Keratinocyte (primary cell): ENCODE results near the gene STK24. TPM values are rescaled to one million over a fixed set of nuclear protein-coding genes. Genes with fewer than 3 reads are reported as not detected.

ENCODE experiments used
- DNase-seq: peaks from one replicate; pipeline ENCODE4 v3.0.0-alpha.2; 2011; ENCODE audit warnings: low read depth, missing footprints, low spot score
- FAIRE-seq: peaks from 2 replicates; lab custom pipeline; 2011; peaks lifted over from hg19 to GRCh38; lab: Jason Lieb, UNC
- H2AFZ ChIP-seq: 2 replicates; pipeline ENCODE4 v1.6.0; 2012; ENCODE audit warnings: low read length, control low read depth, inconsistent platforms; ENCODE audit not compliant: control insufficient read depth
- H3K27ac ChIP-seq: 2 replicates; pipeline ENCODE4 v1.5.1; 2011; ENCODE audit warnings: low read length; ENCODE audit not compliant: control insufficient read depth, insufficient read depth
- H3K27me3 ChIP-seq: 3 replicates; pipeline ENCODE4 v1.6.0; 2011; ENCODE audit warnings: low read length; ENCODE audit not compliant: control insufficient read depth, insufficient read depth; ENCODE audit errors: extremely low read depth
- H3K36me3 ChIP-seq, 2 experiments: 2 replicates in 1 of 2; 3 replicates in 1 of 2; pipeline ENCODE4 v1.5.1; 2011; ENCODE audit warnings: low read length in 2 of 2, mild to moderate bottlenecking in 1 of 2; ENCODE audit not compliant: control insufficient read depth in 2 of 2, insufficient read depth in 2 of 2; ENCODE audit errors: extremely low read depth in 1 of 2
- H3K4me1 ChIP-seq: 3 replicates; pipeline ENCODE4 v1.5.1; 2011; ENCODE audit warnings: low read length; ENCODE audit not compliant: control insufficient read depth, insufficient read depth; ENCODE audit errors: extremely low read depth
- H3K4me2 ChIP-seq: 3 replicates; pipeline ENCODE4 v1.6.0; 2011; ENCODE audit warnings: low read depth, low read length; ENCODE audit not compliant: control insufficient read depth, insufficient read depth; ENCODE audit errors: extremely low read depth
- H3K4me3 ChIP-seq, 3 experiments: fragments of 200-600 bp in 1 of 3; sonication (generic) in 1 of 3; 2 replicates in 2 of 3; 3 replicates in 1 of 3; pipeline ENCODE4 v1.5.1; 2011 to 2016; ENCODE audit warnings: low read length in 3 of 3, mild to moderate bottlenecking in 3 of 3, control low read depth in 2 of 3, inconsistent platforms in 1 of 3, low read depth in 1 of 3, mixed read lengths in 1 of 3, mixed run types in 1 of 3, moderate library complexity in 1 of 3; ENCODE audit not compliant: control insufficient read depth in 2 of 3, insufficient read depth in 2 of 3; ENCODE audit errors: extremely low read depth in 1 of 3
- H3K79me2 ChIP-seq: 2 replicates; pipeline ENCODE4 v1.6.0; 2012; ENCODE audit warnings: low read length; ENCODE audit not compliant: control insufficient read depth, insufficient read depth
- H3K9ac ChIP-seq: 3 replicates; pipeline ENCODE4 v1.6.0; 2011; ENCODE audit warnings: low read length; ENCODE audit not compliant: control insufficient read depth, insufficient read depth; ENCODE audit errors: extremely low read depth
- H3K9me1 ChIP-seq: 3 replicates; pipeline ENCODE4 v1.6.0; 2011; ENCODE audit warnings: low read length; ENCODE audit not compliant: control insufficient read depth, insufficient read depth; ENCODE audit errors: extremely low read depth
- H3K9me3 ChIP-seq: 2 replicates; pipeline ENCODE4 v1.5.1; 2012; ENCODE audit warnings: low read depth, low read length; ENCODE audit not compliant: control insufficient read depth
- H4K20me1 ChIP-seq: 3 replicates; pipeline ENCODE4 v1.6.0; 2011; ENCODE audit warnings: low read length; ENCODE audit not compliant: control insufficient read depth, insufficient read depth; ENCODE audit errors: extremely low read depth
- EZH2 ChIP-seq: IDR thresholded peaks from one replicate; pipeline ENCODE4 v1.6.1; 2012; ENCODE audit warnings: inconsistent platforms, mild to moderate bottlenecking, low read length, moderate library complexity
- dilution Hi-C: fragments of 300-500 bp; cut with MboI; formaldehyde crosslinking; loops from one replicate; pipeline ENCODE4 v1.7.0; 2020; ENCODE audit warnings: low sequenced_read_pairs; ENCODE audit not compliant: extremely low pct_ligation_motif_present
- polyA plus RNA-seq, 5 experiments: library from polyadenylated mRNA; depleted of rRNA in 3 of 5; stranded (reverse) in 3 of 5; stranded (forward) in 1 of 5; unstranded in 1 of 5; fragments of >200 nt; gene quantifications; 1 replicate in 1 of 5; 2 replicates in 3 of 5; 3 replicates in 1 of 5; pipeline versions ENCODE4 v1.2.1 to v1.2.3, GENCODE V29; 2011 to 2012; ENCODE audit warnings: missing spikeins in 2 of 5, low read depth in 1 of 5, low replicate concordance in 1 of 5
- TF ChIP-seq, protein P1 (sequence below), 3 experiments: IDR thresholded peaks in 1 of 3; conservative IDR thresholded peaks in 1 of 3; optimal IDR thresholded peaks in 1 of 3; 2 replicates in 2 of 3; 3 replicates in 1 of 3; pipeline versions ENCODE3 to v1.5.1; 2011; ENCODE audit warnings: low read length in 3 of 3, mild to moderate bottlenecking in 3 of 3, moderate library complexity in 2 of 3, control low read depth in 1 of 3, inconsistent platforms in 1 of 3; ENCODE audit not compliant: insufficient read depth in 2 of 3; ENCODE audit errors: extremely low read depth in 1 of 3

Gene STK24
- polyA plus RNA-seq, 1 donor (not counting 4 experiments of a cell fraction or from before 2014, with no cell fraction given): 81.6 TPM

DNA sequence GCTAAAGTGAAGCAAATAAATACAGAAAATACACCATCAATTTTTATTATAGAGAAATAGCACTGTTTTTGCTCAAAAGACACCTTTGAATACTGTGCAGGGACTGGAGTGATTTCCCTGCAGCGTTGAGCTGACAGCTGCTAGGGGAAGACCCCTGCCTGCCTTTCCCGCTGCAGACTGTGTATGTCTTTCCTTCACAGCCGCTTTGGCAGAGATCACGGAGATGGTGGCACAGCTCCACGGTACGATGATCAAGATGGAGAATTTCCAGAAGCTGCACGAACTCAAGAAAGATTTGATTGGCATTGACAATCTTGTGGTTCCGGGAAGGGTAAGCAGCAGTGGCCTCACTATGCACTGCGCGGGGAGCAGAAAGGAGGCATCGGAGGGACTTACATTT, 141.5 kb downstream of the STK24 start:
- Histone ChIP-seq H3K4me1 (no peaks in the 10 kb centered on the region), H3K79me2 (no peaks in the 10 kb centered on the region), H3K9ac (no peak overlapping the region), H3K27ac (no peak overlapping the region), H3K27me3 (no peaks in the 10 kb centered on the region), H3K36me3 (no peaks in the 10 kb centered on the region), H2AFZ (no peak overlapping the region), H3K4me2 (no peak overlapping the region), H4K20me1 (no peaks in the 10 kb centered on the region), H3K4me3 (no peak overlapping the region), H3K9me1 (no peaks in the 10 kb centered on the region), H3K9me3 (no peaks in the 10 kb centered on the region)
- DNase-seq (no peak), FAIRE-seq (no peak)
- dilution Hi-C loops: no loop called here
- TF ChIP-seq, protein P1, sequence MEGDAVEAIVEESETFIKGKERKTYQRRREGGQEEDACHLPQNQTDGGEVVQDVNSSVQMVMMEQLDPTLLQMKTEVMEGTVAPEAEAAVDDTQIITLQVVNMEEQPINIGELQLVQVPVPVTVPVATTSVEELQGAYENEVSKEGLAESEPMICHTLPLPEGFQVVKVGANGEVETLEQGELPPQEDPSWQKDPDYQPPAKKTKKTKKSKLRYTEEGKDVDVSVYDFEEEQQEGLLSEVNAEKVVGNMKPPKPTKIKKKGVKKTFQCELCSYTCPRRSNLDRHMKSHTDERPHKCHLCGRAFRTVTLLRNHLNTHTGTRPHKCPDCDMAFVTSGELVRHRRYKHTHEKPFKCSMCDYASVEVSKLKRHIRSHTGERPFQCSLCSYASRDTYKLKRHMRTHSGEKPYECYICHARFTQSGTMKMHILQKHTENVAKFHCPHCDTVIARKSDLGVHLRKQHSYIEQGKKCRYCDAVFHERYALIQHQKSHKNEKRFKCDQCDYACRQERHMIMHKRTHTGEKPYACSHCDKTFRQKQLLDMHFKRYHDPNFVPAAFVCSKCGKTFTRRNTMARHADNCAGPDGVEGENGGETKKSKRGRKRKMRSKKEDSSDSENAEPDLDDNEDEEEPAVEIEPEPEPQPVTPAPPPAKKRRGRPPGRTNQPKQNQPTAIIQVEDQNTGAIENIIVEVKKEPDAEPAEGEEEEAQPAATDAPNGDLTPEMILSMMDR (optimal IDR thresholded peaks at IDR 0.05 in 1 of 3, IDR thresholded peaks at IDR 0.05 in 1 of 3, conservative IDR thresholded peaks at IDR 0.05 in 1 of 3; ENCODE audit: extremely low read depth in 1 of 3, insufficient read depth in 2 of 3, low read length in 3 of 3): no peak
- TF ChIP-seq EZH2: no peak

DNA sequence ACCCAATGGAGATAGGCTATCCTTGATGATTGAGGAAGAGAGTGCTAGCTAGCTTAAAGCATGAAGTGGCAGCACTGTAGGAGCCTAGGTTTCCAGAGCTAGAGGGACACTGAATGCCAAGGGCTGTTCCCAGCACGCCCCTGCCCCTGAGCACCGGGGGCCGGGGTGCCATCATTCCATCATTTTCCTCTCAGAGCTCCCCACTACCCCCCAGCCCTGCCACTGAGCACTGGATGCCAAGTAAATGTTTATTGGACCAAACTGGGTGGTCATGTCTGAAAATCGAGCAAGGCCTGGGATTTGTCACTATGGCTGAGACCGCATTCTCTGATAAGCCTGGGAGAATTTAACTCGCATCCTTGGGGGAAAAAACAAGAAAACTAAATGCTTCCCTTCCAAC, 142.8 kb downstream of the STK24 start:
- Histone ChIP-seq H3K4me1 (no peaks in the 10 kb centered on the region), H3K9ac (no peak overlapping the region), H3K4me3 (no peak overlapping the region), H3K9me1 (no peaks in the 10 kb centered on the region), H2AFZ (no peak overlapping the region), H3K27me3 (no peaks in the 10 kb centered on the region), H3K9me3 (no peaks in the 10 kb centered on the region), H4K20me1 (no peaks in the 10 kb centered on the region), H3K79me2 (no peaks in the 10 kb centered on the region), H3K36me3 (no peaks in the 10 kb centered on the region), H3K27ac (no peak overlapping the region), H3K4me2 (no peak overlapping the region)
- dilution Hi-C loops: no loop called here
- TF ChIP-seq, protein P1 (optimal IDR thresholded peaks at IDR 0.05 in 1 of 3, IDR thresholded peaks at IDR 0.05 in 1 of 3, conservative IDR thresholded peaks at IDR 0.05 in 1 of 3; ENCODE audit: extremely low read depth in 1 of 3, insufficient read depth in 2 of 3, low read length in 3 of 3): no peak
- no peak for TF ChIP-seq EZH2
- FAIRE-seq (no peak), DNase-seq (no peak)
